Endothelial cell (in vitro differentiated cells): ENCODE measurements around the gene ERP27. TPM values are rescaled to one million over a fixed set of nuclear protein-coding genes. Genes with fewer than 3 reads are reported as not detected.

Experiments
- DNase-seq: peaks from one replicate; pipeline ENCODE4 v3.0.0; 2021; ENCODE audit warnings: low spot score
- H3K27ac Mint-ChIP-seq: one replicate; pipeline ENCODE4 v1.8.0; 2021; ENCODE audit warnings: mixed read lengths, inconsistent platforms; ENCODE audit not compliant: unreplicated experiment
- H3K27me3 Mint-ChIP-seq: one replicate; pipeline ENCODE4 v1.8.0; 2021; ENCODE audit warnings: mild to moderate bottlenecking, moderate library complexity, mixed read lengths, inconsistent platforms; ENCODE audit not compliant: unreplicated experiment
- H3K36me3 Mint-ChIP-seq: one replicate; pipeline ENCODE4 v1.8.0; 2021; ENCODE audit warnings: mild to moderate bottlenecking, low read depth, mixed read lengths, inconsistent platforms; ENCODE audit not compliant: unreplicated experiment
- H3K4me1 Mint-ChIP-seq: one replicate; pipeline ENCODE4 v1.8.0; 2021; ENCODE audit warnings: mild to moderate bottlenecking, mixed read lengths, inconsistent platforms; ENCODE audit not compliant: unreplicated experiment
- H3K4me3 Mint-ChIP-seq: one replicate; pipeline ENCODE4 v1.8.0; 2021; ENCODE audit warnings: mild to moderate bottlenecking, mixed read lengths, inconsistent platforms; ENCODE audit not compliant: unreplicated experiment
- H3K9me3 Mint-ChIP-seq: one replicate; pipeline ENCODE4 v1.8.0; 2021; ENCODE audit warnings: mixed read lengths, inconsistent platforms; ENCODE audit not compliant: unreplicated experiment
- total RNA-seq: library from RNA; stranded (reverse); fragmentation: NEBNext Ultra II Directional; extraction: Animal tissue kit (Norgen Biotek cat#: 25700); gene quantifications from one replicate; pipeline ENCODE4 v1.2.1, GENCODE V29; 2021; ENCODE audit not compliant: unreplicated experiment
- TF ChIP-seq, protein P1 (sequence below): fragments of 200-600 bp; sonication (generic); IDR thresholded peaks from one replicate; pipeline ENCODE4 v1.5.0; 2021; ENCODE audit warnings: antibody characterized with exemption; ENCODE audit not compliant: unreplicated experiment

The ERP27 gene
- total RNA-seq, 1 donor from 2014 or later, result 0.46 TPM

DNA sequence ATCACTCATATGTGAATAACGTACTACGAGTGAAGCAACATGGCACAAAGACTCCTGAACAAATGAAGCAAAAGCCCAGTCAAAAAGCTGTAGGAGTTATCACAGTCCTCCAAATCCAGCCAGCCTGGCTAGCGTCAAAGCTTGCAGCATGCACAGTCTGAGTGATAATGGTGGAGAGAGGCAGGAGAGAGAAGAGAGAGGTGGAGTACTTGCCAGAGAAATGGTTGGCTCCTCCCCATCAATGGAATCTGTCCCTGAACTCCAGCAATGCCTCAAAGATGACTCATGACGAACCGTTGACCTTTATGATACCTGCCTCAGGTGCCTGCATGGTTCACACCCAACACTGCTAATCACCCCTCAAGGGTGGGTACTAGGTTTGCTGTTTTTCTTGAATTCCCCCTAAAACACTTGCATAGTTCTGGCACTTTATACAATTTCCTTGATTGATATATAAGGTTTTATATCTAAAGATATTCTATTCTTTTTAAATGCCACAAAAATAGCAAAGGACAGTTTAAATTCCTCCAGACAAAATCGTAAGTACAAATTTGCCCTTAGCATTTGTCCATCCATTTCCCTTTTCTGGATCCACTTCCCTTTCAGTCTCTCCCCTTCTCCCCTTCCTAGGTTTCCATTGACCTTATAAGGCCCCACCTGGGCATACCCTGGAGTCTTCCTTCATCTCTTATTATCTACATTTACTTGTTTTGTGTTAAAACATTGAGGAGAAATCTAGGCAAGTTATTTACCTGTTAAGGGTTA, 12.8 kb upstream of the ERP27 start:
- no peak overlapping the region for H3K4me3 Mint-ChIP-seq
- H3K27me3 Mint-ChIP-seq, result peaks cover 2% of the 10 kb centered on the region
- H3K4me1 Mint-ChIP-seq, result peaks cover 54% of the 10 kb centered on the region
- DNase-seq, result no peak
- H3K9me3 Mint-ChIP-seq, result no peaks in the 10 kb centered on the region
- TF ChIP-seq, protein P1, sequence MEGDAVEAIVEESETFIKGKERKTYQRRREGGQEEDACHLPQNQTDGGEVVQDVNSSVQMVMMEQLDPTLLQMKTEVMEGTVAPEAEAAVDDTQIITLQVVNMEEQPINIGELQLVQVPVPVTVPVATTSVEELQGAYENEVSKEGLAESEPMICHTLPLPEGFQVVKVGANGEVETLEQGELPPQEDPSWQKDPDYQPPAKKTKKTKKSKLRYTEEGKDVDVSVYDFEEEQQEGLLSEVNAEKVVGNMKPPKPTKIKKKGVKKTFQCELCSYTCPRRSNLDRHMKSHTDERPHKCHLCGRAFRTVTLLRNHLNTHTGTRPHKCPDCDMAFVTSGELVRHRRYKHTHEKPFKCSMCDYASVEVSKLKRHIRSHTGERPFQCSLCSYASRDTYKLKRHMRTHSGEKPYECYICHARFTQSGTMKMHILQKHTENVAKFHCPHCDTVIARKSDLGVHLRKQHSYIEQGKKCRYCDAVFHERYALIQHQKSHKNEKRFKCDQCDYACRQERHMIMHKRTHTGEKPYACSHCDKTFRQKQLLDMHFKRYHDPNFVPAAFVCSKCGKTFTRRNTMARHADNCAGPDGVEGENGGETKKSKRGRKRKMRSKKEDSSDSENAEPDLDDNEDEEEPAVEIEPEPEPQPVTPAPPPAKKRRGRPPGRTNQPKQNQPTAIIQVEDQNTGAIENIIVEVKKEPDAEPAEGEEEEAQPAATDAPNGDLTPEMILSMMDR, result no peak
- peaks cover 37% of the 10 kb centered on the region for H3K36me3 Mint-ChIP-seq
- peak overlapping the region; percentile 97 for H3K27ac Mint-ChIP-seq

DNA sequence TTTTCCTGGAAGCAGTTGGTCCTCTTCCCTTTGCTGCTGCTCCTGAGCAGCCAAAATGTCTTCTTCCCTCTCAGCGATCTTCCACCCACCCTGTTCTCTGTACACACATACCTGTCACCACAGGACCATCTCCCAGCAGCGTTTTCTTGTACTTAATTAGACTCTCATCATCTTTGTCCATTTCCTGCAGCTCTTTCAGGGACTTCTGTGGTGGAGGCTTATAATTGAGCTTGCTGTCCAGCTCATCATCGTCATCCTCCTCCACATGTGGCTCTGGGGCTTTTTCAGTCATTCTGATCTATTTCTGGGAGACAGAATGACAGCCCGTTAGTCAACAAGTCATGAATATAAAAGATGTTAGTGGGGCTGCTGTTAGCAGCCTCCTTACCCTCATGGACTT, 12.1 kb upstream of the ERP27 start:
- Mint-ChIP-seq H3K4me3 (peak overlapping the region; percentile 72), H3K36me3 (peaks cover 40% of the 10 kb centered on the region), H3K4me1 (peaks cover 57% of the 10 kb centered on the region), H3K27me3 (peaks cover 2% of the 10 kb centered on the region), H3K27ac (peak overlapping the region; percentile 32), H3K9me3 (no peaks in the 10 kb centered on the region)
- DNase-seq, result no peak
- TF ChIP-seq, protein P1, result no peak

DNA sequence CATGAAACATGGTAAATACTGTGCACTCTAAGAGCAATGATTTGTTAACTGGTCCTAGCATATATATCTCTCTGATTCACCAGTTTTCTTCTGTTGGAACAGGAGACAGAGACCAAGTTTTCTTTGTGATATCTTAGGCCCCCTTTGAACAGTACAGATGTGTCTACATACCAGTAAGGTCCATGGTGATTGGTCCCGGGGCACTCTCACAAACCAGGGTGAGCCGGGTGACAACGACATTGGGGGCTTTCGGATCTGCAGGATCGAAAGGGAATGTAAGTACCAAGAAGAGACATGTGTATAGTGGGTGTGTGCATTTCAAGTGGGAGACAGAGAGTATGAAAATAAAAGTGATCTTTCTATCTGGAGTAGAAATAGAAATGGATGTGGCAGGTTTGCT, 11.3 kb upstream of the ERP27 start:
- Mint-ChIP-seq H3K27ac (peak overlapping the region; percentile 98), H3K4me1 (peaks cover 56% of the 10 kb centered on the region), H3K36me3 (peaks cover 40% of the 10 kb centered on the region), H3K9me3 (no peaks in the 10 kb centered on the region), H3K4me3 (peak overlapping the region; percentile 72), H3K27me3 (peaks cover 3% of the 10 kb centered on the region)
- TF ChIP-seq, protein P1, result no peak
- no peak for DNase-seq

DNA sequence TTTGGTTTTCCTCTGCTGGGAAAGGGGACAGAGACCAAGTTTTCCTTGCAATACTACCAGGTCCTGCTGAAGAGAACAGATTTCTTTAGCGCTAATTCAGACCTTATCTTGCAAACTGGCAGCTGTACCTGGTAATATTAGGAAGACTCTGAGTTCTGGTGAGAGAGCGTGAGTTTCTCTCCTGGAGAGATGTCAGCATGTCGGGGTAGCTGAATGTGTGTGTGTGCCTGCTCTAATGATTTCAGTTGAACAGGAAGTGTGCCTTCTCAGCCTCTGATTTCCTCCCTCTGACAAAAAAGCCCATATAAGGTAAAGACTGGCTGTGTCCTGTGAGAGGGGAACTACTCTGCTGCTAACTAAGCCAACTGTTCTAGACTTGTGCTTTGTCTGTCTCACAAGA, 10.3 kb upstream of the ERP27 start:
- peak overlapping the region; percentile 98 for H3K27ac Mint-ChIP-seq
- H3K9me3 Mint-ChIP-seq, result no peaks in the 10 kb centered on the region
- peaks cover 3% of the 10 kb centered on the region for H3K27me3 Mint-ChIP-seq
- H3K4me3 Mint-ChIP-seq, result peak overlapping the region; percentile 9
- H3K4me1 Mint-ChIP-seq, result peaks cover 50% of the 10 kb centered on the region
- H3K36me3 Mint-ChIP-seq, result peaks cover 44% of the 10 kb centered on the region
- peak; percentile 26 for DNase-seq
- TF ChIP-seq, protein P1, result no peak

DNA sequence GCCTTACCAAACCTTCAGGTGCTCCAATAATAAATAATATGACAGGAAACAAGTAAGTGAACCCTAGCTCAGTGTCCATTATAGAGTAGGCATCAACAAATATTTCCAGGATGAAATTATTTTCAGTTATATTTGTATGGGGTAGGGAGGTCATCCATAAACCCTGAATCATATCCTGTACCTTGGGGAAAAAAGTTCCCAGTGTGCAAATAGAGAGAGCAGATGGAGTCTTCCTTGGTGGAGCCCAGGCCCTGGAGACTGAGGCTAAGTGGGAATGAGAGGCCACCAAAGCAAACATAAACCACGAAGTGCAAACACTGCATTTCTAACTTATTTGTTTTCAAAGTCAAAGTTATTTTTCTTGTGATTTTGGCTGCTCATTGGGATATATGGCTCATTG, 8.5 kb upstream of the ERP27 start:
- no peak overlapping the region for H3K27ac Mint-ChIP-seq
- H3K4me1 Mint-ChIP-seq, result peaks cover 37% of the 10 kb centered on the region
- no peak for DNase-seq
- peaks cover 38% of the 10 kb centered on the region for H3K36me3 Mint-ChIP-seq
- peaks cover 5% of the 10 kb centered on the region for H3K27me3 Mint-ChIP-seq
- TF ChIP-seq, protein P1, result no peak
- H3K9me3 Mint-ChIP-seq, result no peaks in the 10 kb centered on the region
- H3K4me3 Mint-ChIP-seq, result no peak overlapping the region
